ES-I3 (cell line): ENCODE measurements around the gene ADGRV1.

Source experiments
- H3K36me3 ChIP-seq: 2 replicates; pipeline ENCODE4 v1.6.1; 2013; ENCODE audit warnings: mild to moderate bottlenecking, low read length, control low read depth, moderate library complexity; ENCODE audit not compliant: insufficient read depth
- H3K4me1 ChIP-seq: 2 replicates; pipeline ENCODE4 v1.6.1; 2013; ENCODE audit warnings: mild to moderate bottlenecking, control low read depth, low read length; ENCODE audit not compliant: insufficient read depth
- H3K9ac ChIP-seq: 2 replicates; pipeline ENCODE4 v1.6.1; 2013; ENCODE audit warnings: low read depth, mild to moderate bottlenecking, low read length, moderate library complexity
- H3K9me3 ChIP-seq: 2 replicates; pipeline ENCODE4 v1.6.1; 2013; ENCODE audit warnings: mild to moderate bottlenecking, low read length, moderate library complexity; ENCODE audit not compliant: control insufficient read depth, insufficient read depth

ADGRV1 gene

DNA sequence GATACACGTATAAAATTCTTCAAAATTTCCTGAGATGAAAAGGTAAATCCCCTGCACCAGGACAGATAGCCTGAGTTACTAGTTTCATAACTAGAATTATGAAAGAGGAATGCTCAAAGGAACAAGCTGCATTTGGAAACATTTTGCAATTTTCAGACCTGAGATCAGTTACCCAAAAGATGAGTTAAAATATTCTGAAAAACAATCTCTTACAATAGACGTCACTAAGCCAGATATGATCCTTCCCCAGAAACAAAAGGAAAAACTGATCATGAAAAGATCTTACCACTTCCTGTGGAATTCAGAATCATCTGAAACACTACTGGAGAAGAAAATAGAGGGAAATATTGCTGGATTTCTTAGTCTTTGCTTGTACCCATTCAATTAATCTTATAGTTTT lies 619.9 kb downstream of the ADGRV1 start:
- no peaks in the 10 kb centered on the region for H3K9me3 ChIP-seq
- H3K36me3 ChIP-seq = no peaks in the 10 kb centered on the region
- H3K9ac ChIP-seq = no peak overlapping the region
- H3K4me1 ChIP-seq = peaks cover 21% of the 10 kb centered on the region

GRCh38 chr5:91179018-91179417 lies 620.4 kb downstream of the ADGRV1 start:
- H3K36me3 ChIP-seq = no peaks in the 10 kb centered on the region
- peaks cover 25% of the 10 kb centered on the region for H3K4me1 ChIP-seq
- H3K9ac ChIP-seq = no peak overlapping the region
- H3K9me3 ChIP-seq = no peaks in the 10 kb centered on the region

- Histone ChIP-seq H3K9me3 (no peaks in the 10 kb centered on the region), H3K9ac (no peak overlapping the region), H3K36me3 (no peaks in the 10 kb centered on the region), H3K4me1 (peaks cover 25% of the 10 kb centered on the region)
Observed at GRCh38 chr5:91180506-91180905, 621.9 kb downstream of the ADGRV1 start.

DNA sequence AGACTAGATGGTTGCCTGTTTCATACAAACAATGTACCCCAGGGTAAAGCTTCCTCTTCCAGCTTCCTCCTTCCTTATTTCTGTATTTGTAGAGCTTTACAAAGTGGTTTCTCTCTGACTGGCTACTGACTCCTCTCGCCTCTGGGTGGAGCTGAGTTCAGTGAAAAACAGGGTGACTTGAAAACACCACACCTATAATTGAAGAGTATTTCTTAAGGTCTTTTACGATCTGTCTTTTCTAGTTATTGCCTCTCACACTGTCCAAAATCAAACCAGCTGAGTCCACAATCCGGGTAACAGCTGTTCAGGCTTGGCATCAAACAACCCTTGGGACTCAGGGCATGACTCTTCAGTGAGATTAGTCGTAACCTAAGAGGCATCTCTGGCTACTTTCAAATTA lies 624.2 kb downstream of the ADGRV1 start:
- peaks cover 10% of the 10 kb centered on the region; the same call in 1 of the 2 replicates for H3K4me1 ChIP-seq
- no peak overlapping the region; the same call in 1 of the 2 replicates for H3K9ac ChIP-seq
- no peaks in the 10 kb centered on the region for H3K36me3 ChIP-seq
- H3K9me3 ChIP-seq = no peaks in the 10 kb centered on the region

GRCh38 chr5:91183743-91184142 lies 625.1 kb downstream of the ADGRV1 start:
- Histone ChIP-seq H3K4me1 (peaks cover 10% of the 10 kb centered on the region; the same call in 1 of the 2 replicates), H3K36me3 (no peaks in the 10 kb centered on the region), H3K9ac (no peak overlapping the region), H3K9me3 (no peaks in the 10 kb centered on the region)

- Histone ChIP-seq H3K4me1 (peaks cover 18% of the 10 kb centered on the region), H3K9me3 (no peaks in the 10 kb centered on the region), H3K9ac (no peak overlapping the region), H3K36me3 (no peaks in the 10 kb centered on the region)
Observed at GRCh38 chr5:91186101-91186500, 627.5 kb downstream of the ADGRV1 start.

DNA sequence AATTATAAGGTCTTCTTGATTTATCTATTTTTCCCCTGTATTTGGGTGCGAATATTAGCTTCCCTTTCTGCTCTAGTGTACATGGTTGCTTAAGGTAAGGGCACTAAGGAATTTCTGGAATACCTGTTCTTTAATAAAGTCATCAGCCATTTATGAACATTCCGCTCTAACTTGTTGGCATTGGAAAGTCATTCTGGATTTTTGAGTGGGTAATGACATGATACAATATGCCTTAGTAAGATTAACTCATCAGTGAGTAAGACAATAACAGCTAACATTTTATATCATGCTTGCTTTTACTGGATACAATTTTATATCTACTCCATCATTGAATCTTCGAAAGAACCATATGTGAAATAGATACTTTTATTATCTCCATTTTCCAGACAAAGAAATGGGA lies 628.4 kb downstream of the ADGRV1 start:
- Histone ChIP-seq H3K4me1 (peaks cover 18% of the 10 kb centered on the region), H3K9ac (no peak overlapping the region), H3K9me3 (no peaks in the 10 kb centered on the region), H3K36me3 (no peaks in the 10 kb centered on the region)

DNA sequence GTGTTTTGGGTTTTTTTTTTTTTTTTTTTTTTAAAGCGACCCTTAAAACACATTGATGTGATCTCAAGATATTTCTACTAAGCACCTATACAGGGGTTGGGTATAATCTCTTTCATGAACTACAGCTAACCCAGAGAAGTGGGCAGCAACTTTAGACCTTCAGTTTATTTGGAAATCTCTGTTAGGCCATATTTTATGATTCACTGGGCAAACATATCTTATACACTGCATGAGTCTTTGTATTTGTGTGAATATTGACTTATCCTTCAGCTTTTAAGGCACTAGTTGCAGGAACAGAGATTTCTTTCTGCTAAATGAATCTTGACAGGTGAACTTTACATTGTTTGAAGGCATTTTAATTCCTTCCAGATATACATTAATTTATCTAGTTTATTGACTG lies 630.2 kb downstream of the ADGRV1 start:
- H3K9me3 ChIP-seq = no peaks in the 10 kb centered on the region
- H3K36me3 ChIP-seq = no peaks in the 10 kb centered on the region
- no peak overlapping the region for H3K9ac ChIP-seq
- H3K4me1 ChIP-seq = peaks cover 9% of the 10 kb centered on the region

GRCh38 chr5:91189480-91190313 lies 631.1 kb downstream of the ADGRV1 start:
- H3K4me1 ChIP-seq = peaks cover 7% of the 10 kb centered on the region; the same call in 1 of the 2 replicates
- H3K9ac ChIP-seq = no peak overlapping the region
- no peaks in the 10 kb centered on the region for H3K9me3 ChIP-seq
- H3K36me3 ChIP-seq = no peaks in the 10 kb centered on the region

DNA sequence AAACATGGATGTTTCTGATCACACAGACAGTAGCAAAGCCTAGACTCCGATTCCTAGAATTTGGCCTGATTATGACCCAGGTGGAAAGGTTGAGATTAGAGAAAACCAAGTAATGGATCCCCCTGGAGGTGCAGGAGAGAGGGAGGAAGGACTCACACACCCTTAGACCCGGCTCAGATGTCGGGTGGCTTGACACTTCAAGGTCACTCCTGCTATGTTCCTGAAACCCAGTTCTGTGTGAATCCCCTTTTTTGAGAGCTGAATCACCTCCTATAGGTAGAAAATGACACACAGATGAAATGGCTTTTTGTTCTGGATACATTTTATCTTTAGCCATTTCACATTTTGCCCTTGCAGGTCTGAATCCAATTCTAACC lies 631.7 kb downstream of the ADGRV1 start:
- Histone ChIP-seq H3K9ac (no peak overlapping the region), H3K36me3 (no peaks in the 10 kb centered on the region), H3K4me1 (peaks cover 7% of the 10 kb centered on the region; the same call in 1 of the 2 replicates), H3K9me3 (no peaks in the 10 kb centered on the region)

DNA sequence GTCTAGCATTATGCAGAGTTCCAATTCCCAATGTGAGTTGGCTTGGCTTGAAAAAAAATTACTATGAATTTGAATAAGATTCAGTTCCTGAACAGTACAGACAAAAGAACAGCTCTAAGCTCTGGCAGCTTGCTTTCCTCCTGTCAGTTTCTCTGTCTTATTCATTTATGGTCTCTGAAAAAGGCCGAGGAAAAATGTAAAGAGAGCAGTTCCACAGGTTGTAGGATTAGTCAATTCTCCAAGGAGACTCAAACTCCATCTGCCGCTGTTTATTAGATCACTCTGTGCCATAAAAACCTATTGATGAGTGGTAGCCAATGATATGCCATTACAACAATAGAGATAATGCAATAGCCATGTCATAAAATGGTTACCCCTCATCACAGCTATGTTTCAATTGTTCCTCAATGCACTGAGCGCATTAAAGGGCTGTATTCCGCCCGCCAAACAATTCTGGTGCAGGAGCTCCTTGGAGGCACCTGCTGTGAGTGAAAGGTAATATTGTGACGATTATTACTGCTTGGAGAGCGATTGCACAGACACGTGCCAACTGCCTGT lies 636.3 kb downstream of the ADGRV1 start:
- Histone ChIP-seq H3K9ac (no peak overlapping the region), H3K9me3 (no peaks in the 10 kb centered on the region), H3K4me1 (peaks cover 5% of the 10 kb centered on the region; the same call in 1 of the 2 replicates), H3K36me3 (no peaks in the 10 kb centered on the region)

GRCh38 chr5:91200692-91201091 lies 642.1 kb downstream of the ADGRV1 start:
- Histone ChIP-seq H3K9ac (no peak overlapping the region), H3K36me3 (no peaks in the 10 kb centered on the region), H3K9me3 (no peaks in the 10 kb centered on the region), H3K4me1 (no peaks in the 10 kb centered on the region)

DNA sequence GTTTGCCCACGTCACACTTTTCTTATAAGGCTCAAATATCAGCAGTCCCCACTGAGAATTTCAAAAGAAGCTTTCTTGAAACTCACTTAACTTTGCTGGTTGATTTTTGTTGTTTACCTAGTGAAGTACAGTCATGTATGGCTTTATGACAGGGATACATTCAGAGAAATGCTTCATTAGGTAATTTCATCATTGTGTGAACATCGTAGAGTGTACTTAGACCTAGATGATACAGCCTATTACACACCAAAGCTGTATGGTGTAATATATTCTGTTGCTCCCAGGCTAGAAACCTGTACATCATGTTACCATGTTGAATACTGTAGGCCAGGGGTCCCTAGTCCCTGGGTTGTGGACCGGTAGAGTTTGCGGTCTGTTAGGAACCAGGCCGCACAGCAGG lies 647.5 kb downstream of the ADGRV1 start:
- Histone ChIP-seq H3K9ac (no peak overlapping the region), H3K4me1 (no peaks in the 10 kb centered on the region), H3K9me3 (no peaks in the 10 kb centered on the region), H3K36me3 (no peaks in the 10 kb centered on the region)

DNA sequence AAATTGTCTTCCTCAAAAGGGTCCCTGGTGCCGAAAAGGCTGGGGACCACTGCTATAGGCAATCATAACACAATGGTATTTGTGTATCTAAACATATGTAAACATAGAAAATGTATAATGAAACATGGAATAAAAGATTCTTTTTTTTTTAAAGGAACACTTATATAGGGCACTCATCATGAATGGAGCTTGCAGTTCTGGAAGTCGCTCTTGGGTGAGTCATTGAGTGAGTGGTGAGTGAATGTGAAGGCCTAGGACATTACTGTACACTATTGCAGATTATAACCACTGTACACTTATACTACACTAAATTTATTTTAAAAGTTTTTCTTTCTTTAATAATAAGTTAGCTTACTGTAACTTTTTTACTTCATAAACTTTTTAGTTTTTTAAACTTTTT lies 648.1 kb downstream of the ADGRV1 start:
- no peak overlapping the region for H3K9ac ChIP-seq
- H3K4me1 ChIP-seq = no peaks in the 10 kb centered on the region
- no peaks in the 10 kb centered on the region for H3K9me3 ChIP-seq
- H3K36me3 ChIP-seq = no peaks in the 10 kb centered on the region

DNA sequence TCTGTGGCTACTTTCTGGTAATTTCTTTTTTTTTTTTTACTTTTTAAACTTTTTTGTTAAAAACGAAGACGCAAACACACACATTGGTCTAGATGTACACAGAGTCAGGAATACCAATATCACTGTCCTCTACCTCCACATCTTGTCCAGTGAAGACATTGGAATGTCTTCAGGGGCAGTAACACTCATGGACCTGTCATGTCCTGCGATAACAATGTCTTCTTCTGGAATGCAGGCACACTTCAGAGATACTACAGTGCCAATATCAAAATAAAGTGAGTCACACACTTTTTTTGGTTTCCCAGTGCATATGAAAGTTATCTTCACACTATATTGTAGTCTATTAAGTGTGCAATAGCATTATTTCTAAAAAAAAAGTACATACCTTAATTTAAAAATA lies 648.7 kb downstream of the ADGRV1 start:
- no peak overlapping the region for H3K9ac ChIP-seq
- H3K9me3 ChIP-seq = no peaks in the 10 kb centered on the region
- no peaks in the 10 kb centered on the region for H3K4me1 ChIP-seq
- H3K36me3 ChIP-seq = no peaks in the 10 kb centered on the region
